ENCODE data around the gene CAMSAP1. TPM values are rescaled to one million over a fixed set of nuclear protein-coding genes. Genes with fewer than 3 reads are reported as not detected.

The CAMSAP1 gene
- total and polyA plus RNA-seq, 2 experiments from 2014 or later = 2.8 to 12.4 TPM

DNA sequence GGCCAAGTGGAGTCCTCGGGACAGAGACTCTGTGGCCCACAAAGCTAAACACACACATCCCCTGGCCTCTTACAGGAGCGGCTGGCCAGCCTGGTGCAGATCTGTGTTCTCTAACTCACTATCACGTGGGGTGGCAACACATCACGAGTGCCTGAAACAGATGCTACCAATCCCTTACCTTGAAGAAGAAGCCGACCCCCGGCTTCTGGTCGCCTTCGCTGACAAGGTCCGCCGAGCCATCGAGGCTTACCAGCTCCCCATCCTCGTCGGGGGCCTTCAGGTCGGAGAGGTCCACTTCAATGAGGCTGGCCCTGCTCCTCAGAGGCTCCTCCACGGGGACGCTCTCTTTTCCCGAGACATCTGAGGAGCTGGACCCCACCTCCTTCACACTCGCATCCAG is 86.7 kb downstream of the CAMSAP1 start:
- Histone ChIP-seq H3K79me2 (ENCODE audit: insufficient read depth) (no peaks in the 10 kb centered on the region), H3K27me3 (replicated peaks; ENCODE audit: insufficient read depth) (no peaks in the 10 kb centered on the region), H3K4me1 (ENCODE audit: insufficient read depth) (no peaks in the 10 kb centered on the region), H3F3A (ENCODE audit: insufficient read depth) (no peaks in the 10 kb centered on the region), H3K9me2 (ENCODE audit: insufficient read depth) (no peaks in the 10 kb centered on the region), H2AFZ (no peak overlapping the region), H4K20me1 (ENCODE audit: insufficient read depth) (no peaks in the 10 kb centered on the region), H3K4me2 (ENCODE audit: unreplicated experiment) (no peak overlapping the region), H3K27ac (no peak overlapping the region), H3K9me3 (ENCODE audit: low read depth) (no peaks in the 10 kb centered on the region), H3K4me3 (no peak overlapping the region), H3K36me3 (ENCODE audit: low read depth) (no peaks in the 10 kb centered on the region; the same call in 1 of the 2 replicates), H3K9ac (no peak overlapping the region)
- in situ Hi-C loops (cut with MboI) = no loop called here
- DNase-seq = no peak
- WGBS, 2 experiments (ENCODE audit: low coverage in 1 of 2, low lambda C conversion rate in 2 of 2, missing lambda C conversion rate in 2 of 2) = 96 to 98% methylated on average over 18 of the region's 18 CpGs
- TF ChIP-seq EZH2phosphoT487 (IDR thresholded peaks at IDR 0.05; ENCODE audit: insufficient read depth, low read depth) = no peak
- no peak for TF ChIP-seq EZH2 (IDR thresholded peaks at IDR 0.05; ENCODE audit: insufficient read depth, poor library complexity, severe bottlenecking)

DNA sequence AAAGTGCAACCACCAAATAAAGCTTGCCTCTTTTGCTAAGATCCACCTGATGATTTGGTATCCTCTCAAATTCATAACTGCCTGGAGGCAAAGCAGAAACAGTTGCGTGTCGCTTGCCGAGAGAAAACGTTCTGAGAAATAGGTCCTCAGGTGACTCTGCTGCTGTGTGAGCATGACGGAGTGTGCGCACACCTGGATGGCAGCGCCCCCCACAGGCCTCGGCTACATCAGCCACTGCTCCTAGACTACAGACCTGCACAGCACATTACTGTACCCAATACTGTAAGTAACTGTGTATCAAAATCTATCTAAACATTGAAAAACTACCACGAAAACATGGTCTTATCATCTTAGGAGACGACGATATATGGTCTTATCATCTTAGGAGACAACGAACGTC is 87.4 kb downstream of the CAMSAP1 start:
- Histone ChIP-seq H3K9me3 (ENCODE audit: low read depth) (no peaks in the 10 kb centered on the region), H3F3A (ENCODE audit: insufficient read depth) (no peaks in the 10 kb centered on the region), H4K20me1 (ENCODE audit: insufficient read depth) (no peaks in the 10 kb centered on the region), H2AFZ (no peak overlapping the region), H3K4me3 (no peak overlapping the region), H3K27ac (no peak overlapping the region), H3K4me1 (ENCODE audit: insufficient read depth) (no peaks in the 10 kb centered on the region), H3K4me2 (ENCODE audit: unreplicated experiment) (no peak overlapping the region), H3K9ac (no peak overlapping the region), H3K27me3 (replicated peaks; ENCODE audit: insufficient read depth) (no peaks in the 10 kb centered on the region), H3K79me2 (ENCODE audit: insufficient read depth) (no peaks in the 10 kb centered on the region), H3K9me2 (ENCODE audit: insufficient read depth) (no peaks in the 10 kb centered on the region), H3K36me3 (ENCODE audit: low read depth) (no peaks in the 10 kb centered on the region; the same call in 1 of the 2 replicates)
- in situ Hi-C loops (cut with MboI) = no loop called here
- WGBS, 2 experiments (ENCODE audit: low coverage in 1 of 2, low lambda C conversion rate in 2 of 2, missing lambda C conversion rate in 2 of 2) = 97 to 98% methylated on average over 13 of the region's 13 CpGs
- TF ChIP-seq EZH2 (IDR thresholded peaks at IDR 0.05; ENCODE audit: insufficient read depth, poor library complexity, severe bottlenecking) (no peak), EZH2phosphoT487 (IDR thresholded peaks at IDR 0.05; ENCODE audit: insufficient read depth, low read depth) (no peak)
- no peak for DNase-seq

DNA sequence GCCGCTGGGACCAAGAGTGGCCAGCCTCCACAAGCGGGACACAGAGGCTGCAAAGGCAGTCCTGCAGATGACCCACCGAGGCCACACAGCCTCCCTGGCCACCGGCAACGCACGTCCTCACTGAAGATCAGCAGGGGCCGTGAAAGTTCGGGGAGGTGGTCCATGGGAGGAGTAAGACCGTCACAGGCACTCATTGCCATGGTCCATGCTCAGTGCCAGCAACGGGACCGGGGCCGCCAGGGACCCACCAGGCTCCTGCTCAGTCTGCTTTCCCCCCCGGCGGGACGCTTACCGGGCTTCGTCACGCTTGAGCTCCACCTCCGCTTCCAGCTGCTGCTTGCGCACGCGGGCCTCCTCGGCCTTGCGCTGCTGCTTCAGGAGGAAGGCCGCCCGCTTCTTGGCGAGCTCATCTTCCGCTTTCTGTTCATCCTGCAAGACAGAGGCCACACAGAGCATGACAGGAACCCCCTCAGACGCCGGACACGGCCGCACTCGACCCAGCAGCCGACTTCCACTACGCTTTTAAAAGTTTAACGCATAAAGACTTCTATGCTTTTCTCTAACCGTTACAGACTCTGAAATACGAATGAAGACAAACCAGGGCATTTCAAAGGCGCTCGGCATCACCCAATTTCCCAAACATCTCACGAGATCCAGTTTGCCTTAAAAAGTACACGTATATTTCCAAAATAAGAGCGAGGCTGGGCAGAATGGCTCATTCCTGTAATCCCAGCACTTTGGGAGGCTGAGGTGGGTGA is 88.4 kb downstream of the CAMSAP1 start:
- no peak overlapping the region for H3K4me3 ChIP-seq
- H4K20me1 ChIP-seq (ENCODE audit: insufficient read depth) = no peaks in the 10 kb centered on the region
- TF ChIP-seq EZH2 (IDR thresholded peaks at IDR 0.05; ENCODE audit: insufficient read depth, poor library complexity, severe bottlenecking) = no peak
- no peak for TF ChIP-seq EZH2phosphoT487 (IDR thresholded peaks at IDR 0.05; ENCODE audit: insufficient read depth, low read depth)
- no peak overlapping the region for H3K4me2 ChIP-seq (ENCODE audit: unreplicated experiment)
- no peaks in the 10 kb centered on the region for H3K4me1 ChIP-seq (ENCODE audit: insufficient read depth)
- H3K27ac ChIP-seq = no peak overlapping the region
- no peaks in the 10 kb centered on the region for H3K9me3 ChIP-seq (ENCODE audit: low read depth)
- no peaks in the 10 kb centered on the region for H3F3A ChIP-seq (ENCODE audit: insufficient read depth)
- no peak for DNase-seq
- H3K9ac ChIP-seq = no peak overlapping the region
- H3K9me2 ChIP-seq (ENCODE audit: insufficient read depth) = no peaks in the 10 kb centered on the region
- H3K79me2 ChIP-seq (ENCODE audit: insufficient read depth) = no peaks in the 10 kb centered on the region
- no peak overlapping the region for H2AFZ ChIP-seq
- WGBS, 2 experiments (ENCODE audit: low coverage in 1 of 2, low lambda C conversion rate in 2 of 2, missing lambda C conversion rate in 2 of 2) = 95 to 96% methylated on average over 40 to 41 of the region's 43 CpGs
- no peaks in the 10 kb centered on the region for H3K27me3 ChIP-seq (replicated peaks; ENCODE audit: insufficient read depth)
- H3K36me3 ChIP-seq (ENCODE audit: low read depth) = no peaks in the 10 kb centered on the region; the same call in 1 of the 2 replicates
- in situ Hi-C loops (cut with MboI) = no loop called here

DNA sequence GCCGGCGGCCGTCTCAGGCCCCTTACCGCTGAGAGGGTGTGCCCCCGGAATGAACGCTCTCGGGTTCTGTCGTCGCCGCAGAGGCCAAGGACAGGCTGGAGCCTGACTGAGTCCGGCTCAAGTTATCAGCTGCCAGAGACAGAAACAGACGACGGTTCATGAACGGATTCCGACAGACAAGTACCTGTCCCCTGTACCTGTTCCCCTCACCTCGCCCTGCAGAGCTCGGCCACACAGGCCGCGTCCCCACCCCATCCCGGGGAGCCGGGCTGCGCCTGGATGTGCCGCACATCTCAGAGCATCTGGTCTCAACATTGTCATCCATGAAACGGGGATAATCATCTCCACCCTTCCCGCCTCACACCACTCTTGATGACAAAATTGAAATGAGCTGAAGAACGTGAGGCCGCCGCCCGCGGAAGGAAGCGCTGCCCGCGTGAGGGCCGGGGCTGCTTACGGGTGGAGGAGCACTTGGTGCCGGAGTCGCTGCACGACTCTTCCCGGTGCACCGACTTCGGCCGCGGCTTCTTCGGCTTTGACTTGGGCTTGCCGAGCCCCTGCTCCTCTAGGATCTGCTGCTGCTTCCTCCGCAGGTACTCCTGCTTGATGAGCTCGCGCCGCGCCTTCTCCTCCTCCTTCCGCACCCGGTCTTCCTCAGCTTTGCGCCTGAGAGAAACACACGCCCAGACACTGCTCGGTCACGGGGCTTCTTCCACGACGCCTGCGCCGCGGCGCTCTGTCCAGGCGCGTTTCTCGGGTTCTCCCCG is 89.2 kb downstream of the CAMSAP1 start:
- no peak overlapping the region for H2AFZ ChIP-seq
- H3K9me2 ChIP-seq (ENCODE audit: insufficient read depth) = no peaks in the 10 kb centered on the region
- H3K36me3 ChIP-seq (ENCODE audit: low read depth) = no peaks in the 10 kb centered on the region
- in situ Hi-C loops (cut with MboI) = no loop called here
- no peak for DNase-seq
- no peak overlapping the region for H3K27ac ChIP-seq
- H4K20me1 ChIP-seq (ENCODE audit: insufficient read depth) = no peaks in the 10 kb centered on the region
- H3K4me1 ChIP-seq (ENCODE audit: insufficient read depth) = no peaks in the 10 kb centered on the region
- H3K4me2 ChIP-seq (ENCODE audit: unreplicated experiment) = no peak overlapping the region
- H3F3A ChIP-seq (ENCODE audit: insufficient read depth) = no peaks in the 10 kb centered on the region
- no peaks in the 10 kb centered on the region for H3K79me2 ChIP-seq (ENCODE audit: insufficient read depth)
- no peaks in the 10 kb centered on the region for H3K27me3 ChIP-seq (replicated peaks; ENCODE audit: insufficient read depth)
- no peaks in the 10 kb centered on the region for H3K9me3 ChIP-seq (ENCODE audit: low read depth)
- 96 to 97% methylated on average over 46 to 66 of the region's 66 CpGs for WGBS, 2 experiments (ENCODE audit: low coverage in 1 of 2, low lambda C conversion rate in 2 of 2, missing lambda C conversion rate in 2 of 2)
- no peak overlapping the region for H3K4me3 ChIP-seq
- no peak for TF ChIP-seq EZH2 (IDR thresholded peaks at IDR 0.05; ENCODE audit: insufficient read depth, poor library complexity, severe bottlenecking)
- TF ChIP-seq EZH2phosphoT487 (IDR thresholded peaks at IDR 0.05; ENCODE audit: insufficient read depth, low read depth) = no peak
- H3K9ac ChIP-seq = no peak overlapping the region

Data from GM23248 (cell line).